Measurements from ENCODE around the gene MOGAT3.
"Not testable (repeated sequence)": the region's sequence is repeated elsewhere in the genome, so short reads cannot be mapped to it uniquely, and the experiment has no call there.

MOGAT3 gene

GRCh38 chr7:101205901-101206664 is 5.2 kb upstream of the MOGAT3 start:
- 90% methylated on average over 27 of the region's 32 CpGs for WGBS (ENCODE audit: insufficient coverage)
- Histone ChIP-seq H3K27ac (ENCODE audit: insufficient read depth in 1 of 2, low read depth in 1 of 2, low read length in 2 of 2, poor library complexity in 1 of 2, severe bottlenecking in 2 of 2) (no peak overlapping the region), H3K27me3 (replicated peaks in 2 of 5; ENCODE audit: control insufficient read depth in 4 of 5, insufficient read depth in 5 of 5, low read length in 4 of 5) (peaks cover 0 to 36% (median 14%) of the 10 kb centered on the region in 5 experiments), H3K4me1 (ENCODE audit: control extremely low read depth in 1 of 4, control insufficient read depth in 4 of 4, insufficient read depth in 4 of 4, low read length in 3 of 4) (peaks cover 0 to 8% (median 6%) of the 10 kb centered on the region in 4 experiments), H3K36me3 (ENCODE audit: control insufficient read depth in 4 of 4, insufficient read depth in 4 of 4, low read length in 3 of 4) (peaks cover 0 to 36% (median 17%) of the 10 kb centered on the region in 4 experiments), H3K9me3 (ENCODE audit: control extremely low read depth in 1 of 5, control insufficient read depth in 4 of 5, insufficient read depth in 2 of 5, low read depth in 1 of 5, low read length in 4 of 5) (no peaks in the 10 kb centered on the region), H3K4me3 (ENCODE audit: control insufficient read depth in 1 of 7, extremely low read depth in 1 of 7, insufficient read depth in 4 of 7, low read depth in 2 of 7, low read length in 6 of 7) (no peak overlapping the region)
- DNase-seq, result no peak
- POLR2A ChIA-PET, result no interaction called here
- CTCF ChIA-PET, result interaction anchor here (1.5 kb wide), 1 partner anchor 13 kb away, joined by 5 read pairs; no protein-coding TSS in a partner anchor

GRCh38 chr7:101203740-101204738 is 3.2 kb upstream of the MOGAT3 start:
- H3K4me3 ChIP-seq (ENCODE audit: control insufficient read depth in 1 of 7, extremely low read depth in 1 of 7, insufficient read depth in 4 of 7, low read depth in 2 of 7, low read length in 6 of 7); DNase-seq; H3K27ac ChIP-seq (ENCODE audit: insufficient read depth in 1 of 2, low read depth in 1 of 2, low read length in 2 of 2, poor library complexity in 1 of 2, severe bottlenecking in 2 of 2); H3K4me1 ChIP-seq (ENCODE audit: control extremely low read depth in 1 of 4, control insufficient read depth in 4 of 4, insufficient read depth in 4 of 4, low read length in 3 of 4); H3K9me3 ChIP-seq (ENCODE audit: control extremely low read depth in 1 of 5, control insufficient read depth in 4 of 5, insufficient read depth in 2 of 5, low read depth in 1 of 5, low read length in 4 of 5): not testable (repeated sequence)
- CTCF ChIA-PET, result interaction anchor here (0.9 to 1.6 kb wide), 5 partner anchors 9 to 40 kb away, joined by 3 to 4 read pairs (median 3); partner anchors contain the start of genes PLOD3 and ZNHIT1
- Histone ChIP-seq H3K36me3 (ENCODE audit: control insufficient read depth in 4 of 4, insufficient read depth in 4 of 4, low read length in 3 of 4) (peaks cover 0 to 21% (median 8%) of the 10 kb centered on the region in 4 experiments), H3K27me3 (replicated peaks in 2 of 5; ENCODE audit: control insufficient read depth in 4 of 5, insufficient read depth in 5 of 5, low read length in 4 of 5) (peaks cover 0 to 53% (median 22%) of the 10 kb centered on the region in 5 experiments)
- POLR2A ChIA-PET, result interaction anchor here (0.5 kb wide), 1 partner anchor 60 kb away, joined by 3 read pairs; no protein-coding TSS in a partner anchor
- 84% methylated on average over 16 of the region's 22 CpGs for WGBS (ENCODE audit: insufficient coverage)

GRCh38 chr7:101202603-101202918 is 1.7 kb upstream of the MOGAT3 start:
- CTCF ChIA-PET, result interaction anchor here (1.0 to 1.8 kb wide), 4 partner anchors 9 to 59 kb away, joined by 3 to 6 read pairs (median 4); partner anchors contain the start of genes PLOD3 and ZNHIT1
- POLR2A ChIA-PET, result no interaction called here
- Histone ChIP-seq H3K4me1 (ENCODE audit: control extremely low read depth in 1 of 4, control insufficient read depth in 4 of 4, insufficient read depth in 4 of 4, low read length in 3 of 4) (peaks cover 0 to 8% (median 6%) of the 10 kb centered on the region in 4 experiments), H3K27me3 (replicated peaks in 2 of 5; ENCODE audit: control insufficient read depth in 4 of 5, insufficient read depth in 5 of 5, low read length in 4 of 5) (peaks cover 0 to 64% (median 22%) of the 10 kb centered on the region in 5 experiments), H3K27ac (ENCODE audit: insufficient read depth in 1 of 2, low read depth in 1 of 2, low read length in 2 of 2, poor library complexity in 1 of 2, severe bottlenecking in 2 of 2) (no peak overlapping the region), H3K4me3 (ENCODE audit: control insufficient read depth in 1 of 7, extremely low read depth in 1 of 7, insufficient read depth in 4 of 7, low read depth in 2 of 7, low read length in 6 of 7) (no peak overlapping the region), H3K9me3 (ENCODE audit: control extremely low read depth in 1 of 5, control insufficient read depth in 4 of 5, insufficient read depth in 2 of 5, low read depth in 1 of 5, low read length in 4 of 5) (no peaks in the 10 kb centered on the region), H3K36me3 (ENCODE audit: control insufficient read depth in 4 of 4, insufficient read depth in 4 of 4, low read length in 3 of 4) (peaks cover 0 to 10% (median 5%) of the 10 kb centered on the region in 4 experiments)
- WGBS (ENCODE audit: insufficient coverage), result 96% methylated on average over 5 of the region's 5 CpGs
- DNase-seq, result no peak

GRCh38 chr7:101201695-101202602 is 1.1 kb upstream of the MOGAT3 start:
- CTCF ChIA-PET, result interaction anchor here (1.0 to 1.8 kb wide), 4 partner anchors 10 to 58 kb away, joined by 3 to 6 read pairs (median 4); partner anchors contain the start of genes PLOD3 and ZNHIT1
- no peak overlapping the region for H3K27ac ChIP-seq (ENCODE audit: insufficient read depth in 1 of 2, low read depth in 1 of 2, low read length in 2 of 2, poor library complexity in 1 of 2, severe bottlenecking in 2 of 2)
- H3K4me3 ChIP-seq (ENCODE audit: control insufficient read depth in 1 of 7, extremely low read depth in 1 of 7, insufficient read depth in 4 of 7, low read depth in 2 of 7, low read length in 6 of 7), result peak overlapping the region in 4 of 7 experiments; percentile 29 to 60 (median 40)
- DNase-seq, result peak in 2 of 3 donors; percentile 35 to 50
- POLR2A ChIA-PET, result interaction anchor here (0.7 kb wide), 1 partner anchor 197 kb away, joined by 4 read pairs; no protein-coding TSS in a partner anchor
- peaks cover 0 to 8% (median 6%) of the 10 kb centered on the region in 4 experiments for H3K4me1 ChIP-seq (ENCODE audit: control extremely low read depth in 1 of 4, control insufficient read depth in 4 of 4, insufficient read depth in 4 of 4, low read length in 3 of 4)
- whole genome bisulfite sequencing (ENCODE audit: insufficient coverage), result 10% methylated on average over 67 of the region's 75 CpGs
- H3K36me3 ChIP-seq (ENCODE audit: control insufficient read depth in 4 of 4, insufficient read depth in 4 of 4, low read length in 3 of 4), result peaks cover 0 to 10% (median 5%) of the 10 kb centered on the region in 4 experiments
- peaks cover 0 to 64% (median 22%) of the 10 kb centered on the region in 5 experiments for H3K27me3 ChIP-seq (replicated peaks in 2 of 5; ENCODE audit: control insufficient read depth in 4 of 5, insufficient read depth in 5 of 5, low read length in 4 of 5)
- no peaks in the 10 kb centered on the region for H3K9me3 ChIP-seq (ENCODE audit: control extremely low read depth in 1 of 5, control insufficient read depth in 4 of 5, insufficient read depth in 2 of 5, low read depth in 1 of 5, low read length in 4 of 5)

- CTCF ChIA-PET, result interaction anchor here (0.6 to 1.3 kb wide), 4 partner anchors 12 to 367 kb away, joined by 3 to 4 read pairs (median 4); no protein-coding TSS in a partner anchor
- Histone ChIP-seq H3K27me3 (replicated peaks in 2 of 5; ENCODE audit: control insufficient read depth in 4 of 5, insufficient read depth in 5 of 5, low read length in 4 of 5) (peaks cover 0 to 64% (median 22%) of the 10 kb centered on the region in 5 experiments), H3K9me3 (ENCODE audit: control extremely low read depth in 1 of 5, control insufficient read depth in 4 of 5, insufficient read depth in 2 of 5, low read depth in 1 of 5, low read length in 4 of 5) (no peaks in the 10 kb centered on the region), H3K4me1 (ENCODE audit: control extremely low read depth in 1 of 4, control insufficient read depth in 4 of 4, insufficient read depth in 4 of 4, low read length in 3 of 4) (peaks cover 0 to 8% (median 6%) of the 10 kb centered on the region in 4 experiments), H3K36me3 (ENCODE audit: control insufficient read depth in 4 of 4, insufficient read depth in 4 of 4, low read length in 3 of 4) (no peaks in the 10 kb centered on the region), H3K27ac (ENCODE audit: insufficient read depth in 1 of 2, low read depth in 1 of 2, low read length in 2 of 2, poor library complexity in 1 of 2, severe bottlenecking in 2 of 2) (no peak overlapping the region), H3K4me3 (ENCODE audit: control insufficient read depth in 1 of 7, extremely low read depth in 1 of 7, insufficient read depth in 4 of 7, low read depth in 2 of 7, low read length in 6 of 7) (no peak overlapping the region)
- POLR2A ChIA-PET, result no interaction called here
- 80% methylated on average over 1 of the region's 2 CpGs for WGBS (ENCODE audit: insufficient coverage)
- no peak for DNase-seq
Observed at GRCh38 chr7:101200504-101200861, 353 bp downstream of the MOGAT3 start.

GRCh38 chr7:101199522-101199921 is 1.3 kb downstream of the MOGAT3 start:
- H3K9me3 ChIP-seq (ENCODE audit: control extremely low read depth in 1 of 5, control insufficient read depth in 4 of 5, insufficient read depth in 2 of 5, low read depth in 1 of 5, low read length in 4 of 5); POLR2A ChIA-PET; DNase-seq; H3K27ac ChIP-seq (ENCODE audit: insufficient read depth in 1 of 2, low read depth in 1 of 2, low read length in 2 of 2, poor library complexity in 1 of 2, severe bottlenecking in 2 of 2); H3K4me1 ChIP-seq (ENCODE audit: control extremely low read depth in 1 of 4, control insufficient read depth in 4 of 4, insufficient read depth in 4 of 4, low read length in 3 of 4); H3K4me3 ChIP-seq (ENCODE audit: control insufficient read depth in 1 of 7, extremely low read depth in 1 of 7, insufficient read depth in 4 of 7, low read depth in 2 of 7, low read length in 6 of 7); H3K36me3 ChIP-seq (ENCODE audit: control insufficient read depth in 4 of 4, insufficient read depth in 4 of 4, low read length in 3 of 4): not testable (repeated sequence)
- H3K27me3 ChIP-seq (replicated peaks in 2 of 5; ENCODE audit: control insufficient read depth in 4 of 5, insufficient read depth in 5 of 5, low read length in 4 of 5), result peaks cover 0 to 62% (median 22%) of the 10 kb centered on the region in 5 experiments
- 94% methylated on average over 10 of the region's 10 CpGs for WGBS (ENCODE audit: insufficient coverage)
- CTCF ChIA-PET, result interaction anchor here (0.7 to 1.3 kb wide), 4 partner anchors 14 to 305 kb away, joined by 3 to 4 read pairs (median 4); no protein-coding TSS in a partner anchor

All from common myeloid progenitor, CD34-positive (primary cell).